Endodermal cell (in vitro differentiated cells): ENCODE measurements around the gene PTPN1. TPM values are rescaled to one million over a fixed set of nuclear protein-coding genes. Genes with fewer than 3 reads are reported as not detected.

Experiments
- DNase-seq: peaks from one replicate; pipeline ENCODE4 v3.0.0-alpha.2; 2017
- H3K27ac ChIP-seq: 2 replicates; pipeline ENCODE4 v1.5.1; 2013; ENCODE audit warnings: mild to moderate bottlenecking, low read depth, low read length, moderate library complexity
- H3K27me3 ChIP-seq: 2 replicates; pipeline ENCODE4 v1.6.1; 2013; ENCODE audit warnings: mild to moderate bottlenecking, low read length, moderate library complexity; ENCODE audit not compliant: insufficient read depth, control insufficient read depth, poor library complexity, severe bottlenecking
- H3K36me3 ChIP-seq: 2 replicates; pipeline ENCODE4 v1.7.0; 2013; ENCODE audit warnings: mild to moderate bottlenecking, low read length, moderate library complexity; ENCODE audit not compliant: control insufficient read depth, insufficient read depth
- H3K4me1 ChIP-seq: one replicate; pipeline ENCODE4 v1.7.0; 2013; ENCODE audit warnings: low read length; ENCODE audit not compliant: control insufficient read depth, insufficient read depth
- H3K4me3 ChIP-seq: 2 replicates; pipeline ENCODE4 v1.5.1; 2013; ENCODE audit warnings: mild to moderate bottlenecking, low read length, moderate library complexity
- H3K9ac ChIP-seq: 2 replicates; pipeline ENCODE4 v1.6.1; 2013; ENCODE audit warnings: mild to moderate bottlenecking, low read length, moderate library complexity; ENCODE audit not compliant: poor library complexity, severe bottlenecking; ENCODE audit errors: extremely low read depth
- H3K9me3 ChIP-seq: 2 replicates; pipeline ENCODE4 v1.6.1; 2013; ENCODE audit warnings: mild to moderate bottlenecking, low read length, moderate library complexity; ENCODE audit not compliant: control insufficient read depth
- H3K27ac Mint-ChIP-seq: 2 replicates; pipeline ENCODE4 v1.8.0; 2020; ENCODE audit warnings: mixed read lengths
- H3K27me3 Mint-ChIP-seq: 2 replicates; pipeline ENCODE4 v1.8.0; 2021; ENCODE audit warnings: mild to moderate bottlenecking, mixed read lengths; ENCODE audit not compliant: insufficient read depth
- H3K36me3 Mint-ChIP-seq: 2 replicates; pipeline ENCODE4 v1.8.0; 2020; ENCODE audit warnings: low read depth, mixed read lengths
- H3K4me1 Mint-ChIP-seq: 2 replicates; pipeline ENCODE4 v1.8.0; 2020; ENCODE audit warnings: mixed read lengths
- H3K4me3 Mint-ChIP-seq: 2 replicates; pipeline ENCODE4 v1.8.0; 2020; ENCODE audit warnings: mild to moderate bottlenecking, moderate library complexity, mixed read lengths
- H3K9me3 Mint-ChIP-seq: 2 replicates; pipeline ENCODE4 v1.8.0; 2020; ENCODE audit warnings: mild to moderate bottlenecking, mixed read lengths
- CTCF ChIP-seq: fragments of 200-600 bp; sonication (generic); conservative IDR thresholded peaks from 2 replicates; pipeline ENCODE4 v1.5.0; 2021; ENCODE audit warnings: antibody characterized with exemption, mild to moderate bottlenecking
- whole genome bisulfite sequencing, 2 experiments: methylation state at CpG; one replicate each; pipeline versions ENCODE4 v1.1.5 to v1.1.7; 2013; ENCODE audit warnings: missing lambda C conversion rate in 2 of 2, mixed read lengths in 1 of 2; ENCODE audit not compliant: insufficient coverage in 1 of 2, insufficient read length in 1 of 2; 5-methylcytosine and 5-hydroxymethylcytosine counted together
- total RNA-seq, 2 donors: library from RNA; stranded (reverse); fragmentation: NEBNext Ultra II Directional in 1 of 2; extraction: Animal tissue kit (Norgen Biotek cat#: 25700) in 1 of 2; gene quantifications; 2 replicates in 1 of 2; 3 replicates in 1 of 2; pipeline ENCODE4 v1.2.1, GENCODE V29; 2021

The PTPN1 gene
- total RNA-seq, 2 donors from 2014 or later: 25.4 to 28.7 TPM

- TF ChIP-seq CTCF: peak; percentile 35
- 73 to 80% methylated on average over 16 to 19 of the region's 19 CpGs for WGBS, 2 experiments
Observed at GRCh38 chr20:50594591-50595432, 84.6 kb downstream of the PTPN1 start.

GRCh38 chr20:50595433-50595895 is 85.3 kb downstream of the PTPN1 start:
- Mint-ChIP-seq H3K36me3 (no peaks in the 10 kb centered on the region), H3K27me3 (peaks cover 4% of the 10 kb centered on the region), H3K4me1 (peaks cover 4% of the 10 kb centered on the region), H3K27ac (peak overlapping the region; percentile 39), H3K9me3 (peaks cover 1% of the 10 kb centered on the region), H3K4me3 (no peak overlapping the region)
- Histone ChIP-seq H3K27me3 (no peaks in the 10 kb centered on the region), H3K27ac (no peak overlapping the region), H3K9me3 (no peaks in the 10 kb centered on the region), H3K4me1 (no peaks in the 10 kb centered on the region), H3K36me3 (no peaks in the 10 kb centered on the region), H3K4me3 (no peak overlapping the region), H3K9ac (no peak overlapping the region)
- DNase-seq: peak; percentile 35
- no peak for TF ChIP-seq CTCF
- WGBS, 2 experiments: 89 to 98% methylated on average over 4 to 6 of the region's 6 CpGs

More at GRCh38 chr20:50594591-50595432, 84.6 kb downstream of the PTPN1 start:
- Histone ChIP-seq H3K4me3 (no peak overlapping the region), H3K9me3 (no peaks in the 10 kb centered on the region), H3K27me3 (no peaks in the 10 kb centered on the region), H3K36me3 (no peaks in the 10 kb centered on the region), H3K9ac (no peak overlapping the region), H3K27ac (no peak overlapping the region), H3K4me1 (no peaks in the 10 kb centered on the region)
- no peak overlapping the region for H3K27ac Mint-ChIP-seq
- DNase-seq: peak; percentile 84
- H3K9me3 Mint-ChIP-seq: peaks cover 1% of the 10 kb centered on the region
- peaks cover 1% of the 10 kb centered on the region for H3K36me3 Mint-ChIP-seq
- H3K4me1 Mint-ChIP-seq: peaks cover 4% of the 10 kb centered on the region
- H3K27me3 Mint-ChIP-seq: peaks cover 4% of the 10 kb centered on the region
- H3K4me3 Mint-ChIP-seq: no peak overlapping the region

DNA sequence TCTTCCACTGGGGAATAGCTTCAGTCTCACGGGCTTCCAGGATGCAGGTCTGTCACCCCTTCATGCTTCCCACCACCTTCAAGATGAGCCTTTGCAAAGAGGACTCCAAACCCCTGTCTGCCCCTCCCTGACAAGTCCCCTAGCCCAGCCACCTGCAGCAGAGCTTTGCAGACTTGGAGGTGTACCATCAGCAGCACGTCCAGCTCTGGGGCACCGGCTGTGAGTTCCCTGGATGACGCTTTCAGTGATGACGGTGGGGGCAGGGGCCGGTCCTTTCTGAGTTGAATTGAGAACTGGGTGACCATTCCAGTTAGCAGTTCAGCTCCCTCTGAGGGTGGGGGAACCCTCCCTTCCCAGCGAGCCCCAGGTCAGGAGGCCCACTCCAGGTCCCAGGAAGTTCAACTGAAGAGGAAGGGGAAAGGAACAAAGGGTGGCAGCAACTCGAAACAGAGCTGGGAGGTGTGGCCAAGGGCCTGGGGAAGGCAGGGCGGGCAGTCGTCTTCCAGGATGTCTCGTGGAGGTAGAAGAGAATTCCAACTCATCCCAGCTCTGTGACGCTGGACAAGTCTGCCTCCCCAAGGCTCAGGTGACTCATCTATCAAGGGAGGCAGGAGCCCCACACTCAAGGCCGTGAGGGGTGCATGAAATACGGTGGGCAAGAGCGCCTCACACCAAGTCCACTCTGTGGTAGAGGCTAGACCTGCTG is 86.0 kb downstream of the PTPN1 start:
- no peaks in the 10 kb centered on the region for H3K36me3 ChIP-seq
- 81 to 87% methylated on average over 9 to 15 of the region's 15 CpGs for WGBS, 2 experiments
- no peak overlapping the region for H3K27ac ChIP-seq
- H3K4me1 ChIP-seq: no peaks in the 10 kb centered on the region
- peak; percentile 59 for DNase-seq
- H3K27me3 ChIP-seq: no peaks in the 10 kb centered on the region
- H3K27me3 Mint-ChIP-seq: peaks cover 4% of the 10 kb centered on the region
- no peak overlapping the region for H3K9ac ChIP-seq
- peaks cover 4% of the 10 kb centered on the region for H3K4me1 Mint-ChIP-seq
- TF ChIP-seq CTCF: no peak
- peak overlapping the region; percentile 39 for H3K27ac Mint-ChIP-seq
- no peak overlapping the region for H3K4me3 Mint-ChIP-seq
- peaks cover 1% of the 10 kb centered on the region for H3K9me3 Mint-ChIP-seq
- no peaks in the 10 kb centered on the region for H3K9me3 ChIP-seq
- no peaks in the 10 kb centered on the region for H3K36me3 Mint-ChIP-seq
- no peak overlapping the region for H3K4me3 ChIP-seq
